HepG2 (cell line): ENCODE measurements around the gene EHD1. TPM values are rescaled to one million over a fixed set of nuclear protein-coding genes. Genes with fewer than 3 reads are reported as not detected.

Source experiments
- ATAC-seq: fragments of 200-7000 bp; cut with Tn5 transposase; 3 replicates; pipeline ENCODE4 v1.9.1; 2020; ENCODE audit warnings: mild to moderate bottlenecking, moderate library complexity
- BruUV-seq: library from RNA; stranded (reverse); fragments of 400-500 nt; replicated peaks from 2 replicates; lab custom pipeline; 2021; lab: Mats Ljungman, UMichigan
- CTCF ChIA-PET: fragments of 300-600 bp; formaldehyde crosslinking; extraction: SDS; loops from one replicate; lab custom pipeline; 2021; ENCODE audit warnings: low total read pairs, inconsistent platforms, low intra/inter-chr PET ratio; lab: Yijun Ruan, JAX
- POLR2A ChIA-PET: fragments of 350-600 bp; sonication (Branson Sonifier 250); formaldehyde crosslinking; loops from one replicate; lab custom pipeline; 2020; ENCODE audit warnings: antibody characterized with exemption, inconsistent platforms; lab: Yijun Ruan, JAX
- DNase-seq: peaks from one replicate; pipeline ENCODE4 v3.0.0-alpha.2; 2015; ENCODE audit warnings: low spot score
- FAIRE-seq: peaks from 3 replicates; lab custom pipeline; 2011; peaks lifted over from hg19 to GRCh38; lab: Jason Lieb, UNC
- H2AFZ ChIP-seq: one replicate; pipeline ENCODE4 v1.6.1; 2011; ENCODE audit warnings: low read length, inconsistent platforms
- H3K27ac ChIP-seq: fragments of 300-600 bp; 3 replicates; pipeline ENCODE4 v1.8.0; 2011; ENCODE audit warnings: mixed run types, mild to moderate bottlenecking, mixed read lengths, low read length, inconsistent platforms; ENCODE audit not compliant: insufficient read depth; ENCODE audit errors: extremely low read length
- H3K27me3 ChIP-seq, 2 experiments: fragments of 200-600 bp in 1 of 2; 2 replicates in 1 of 2; 3 replicates in 1 of 2; pipeline versions ENCODE4 v1.6.0 to v1.8.0; 2011; ENCODE audit warnings: low read length in 2 of 2, mild to moderate bottlenecking in 2 of 2, moderate library complexity in 2 of 2, inconsistent platforms in 1 of 2; ENCODE audit not compliant: insufficient read depth in 2 of 2, control insufficient read depth in 1 of 2
- H3K36me3 ChIP-seq, 2 experiments: fragments of 200-600 bp in 1 of 2; replicated peaks in 1 of 2; 2 replicates in 1 of 2; 3 replicates in 1 of 2; pipeline versions ENCODE4 v1.5.1 to v1.8.0; 2011; ENCODE audit warnings: low read length in 2 of 2, inconsistent platforms in 1 of 2; ENCODE audit not compliant: insufficient read depth in 2 of 2, control insufficient read depth in 1 of 2
- H3K4me1 ChIP-seq: 2 replicates; pipeline ENCODE4 v1.5.1; 2012; ENCODE audit warnings: low read length, inconsistent platforms; ENCODE audit not compliant: insufficient read depth
- H3K4me2 ChIP-seq: 2 replicates; pipeline ENCODE4 v1.6.0; 2011; ENCODE audit warnings: low read depth, low read length, inconsistent platforms
- H3K4me3 ChIP-seq, 3 experiments: fragments of 200-600 bp in 1 of 3; sonication (generic), shearing (Covaris generic) in 1 of 3; replicated peaks in 1 of 3; 2 replicates each; pipeline ENCODE4 v1.5.1; 2011 to 2016; ENCODE audit warnings: low read length in 3 of 3, inconsistent platforms in 2 of 3, low read depth in 2 of 3, mild to moderate bottlenecking in 2 of 3, control low read depth in 1 of 3, mixed read lengths in 1 of 3; ENCODE audit not compliant: insufficient read depth in 1 of 3
- H3K79me2 ChIP-seq: one replicate; pipeline ENCODE4 v1.6.1; 2011; ENCODE audit warnings: low read length, inconsistent platforms; ENCODE audit not compliant: insufficient read depth
- H3K9ac ChIP-seq: 2 replicates; pipeline ENCODE4 v1.6.0; 2011; ENCODE audit warnings: mild to moderate bottlenecking, low read depth, low read length, inconsistent platforms; ENCODE audit not compliant: insufficient read depth
- H3K9me3 ChIP-seq: 2 replicates; pipeline ENCODE4 v1.5.1; 2012; ENCODE audit warnings: mild to moderate bottlenecking, low read length
- H4K20me1 ChIP-seq: 2 replicates; pipeline ENCODE4 v1.6.0; 2011; ENCODE audit warnings: inconsistent platforms, mild to moderate bottlenecking, low read length, moderate library complexity; ENCODE audit not compliant: insufficient read depth
- HDAC6 ChIP-seq: fragments of 200-600 bp; sonication (generic); IDR thresholded peaks from 2 replicates; pipeline ENCODE4 v1.7.0; 2017; ENCODE audit warnings: mild to moderate bottlenecking, antibody characterized with exemption, low read length, low read depth
- WGBS: methylation state at CpG from one replicate; pipeline ENCODE4 v1.1.6; 2017; ENCODE audit warnings: low lambda C conversion rate; 5-methylcytosine and 5-hydroxymethylcytosine counted together
- in situ Hi-C: cut with HindIII; loops from 2 replicates; pipeline ENCODE4 v1.10.0; 2017; ENCODE audit warnings: low pct_unique_long_range_greater_than_20kb; ENCODE audit not compliant: extremely low pct_ligation_motif_present
- intact Hi-C: fragments of 100-400 bp; cut with micrococcal nuclease; formaldehyde crosslinking; loops from one replicate; pipeline ENCODE4 v1.10.0; 2022; ENCODE audit not compliant: unreplicated experiment
- polyA plus RNA-seq, 8 experiments: library from polyadenylated mRNA; depleted of rRNA in 3 of 8; stranded (reverse) in 7 of 8; unstranded in 1 of 8; fragments of >200 nt; fragmentation: Illumina TruSeq in 4 of 8; extraction: Trizol in 4 of 8; gene quantifications; 2 replicates each; pipeline versions ENCODE4 v1.2.1 to v1.2.3, GENCODE V29; 2011 to 2016; ENCODE audit warnings: low read depth in 4 of 8, missing spikeins in 1 of 8, mixed read lengths in 1 of 8; ENCODE audit not compliant: insufficient read depth in 1 of 8
- total RNA-seq, 5 experiments: library from RNA; depleted of rRNA; stranded (reverse); fragments of >200 nt; fragmentation: Illumina TruSeq; extraction: Trizol; gene quantifications; 2 replicates each; pipeline ENCODE4 v1.2.3, GENCODE V29; 2016; ENCODE audit warnings: low read depth in 1 of 5
- TF ChIP-seq, protein P1 (sequence below): sonication (generic); formaldehyde crosslinking; IDR thresholded peaks from 2 replicates; pipeline ENCODE4 v1.5.0; 2020; ENCODE audit warnings: mild to moderate bottlenecking, missing genetic modification reagents
- TF ChIP-seq, protein P2 (sequence below): sonication (generic); formaldehyde crosslinking; IDR thresholded peaks from 2 replicates; pipeline ENCODE4 v1.5.1; 2020; ENCODE audit warnings: missing genetic modification reagents, mild to moderate bottlenecking, borderline replicate concordance

The EHD1 gene
- total and polyA plus RNA-seq, 2 of the 13 experiments (the other 11 are each of a cell fraction or from before 2014, with no cell fraction given) = 23.6 to 26.6 TPM

DNA sequence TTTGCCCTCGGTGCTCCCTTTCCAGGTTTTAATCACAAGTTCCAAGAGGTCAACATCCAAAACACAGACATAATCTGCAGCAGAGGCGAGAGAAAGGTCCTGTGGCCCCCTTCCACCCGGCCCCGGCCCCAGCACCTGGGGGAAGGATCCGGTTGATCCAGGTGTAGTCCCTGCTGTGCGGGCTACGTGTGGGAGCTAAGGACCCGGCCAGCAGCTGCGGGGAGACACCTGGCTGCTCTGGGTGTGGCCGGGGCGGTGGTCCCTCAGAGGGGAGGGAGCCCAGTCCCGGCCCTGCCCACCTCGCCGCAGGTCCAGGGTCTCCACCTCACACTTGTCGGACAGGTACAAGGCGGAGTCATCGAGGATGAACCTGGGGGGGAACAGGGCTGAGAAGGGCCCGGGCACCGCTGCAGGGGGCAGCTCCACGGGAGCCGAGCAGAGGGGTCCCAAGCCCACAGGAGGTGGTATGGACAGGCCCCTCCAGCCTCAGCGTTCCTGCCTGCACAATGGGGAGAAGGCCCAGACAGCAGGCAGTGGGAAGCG, 24.9 kb upstream of the EHD1 start:
- Histone ChIP-seq H4K20me1 (no peaks in the 10 kb centered on the region), H3K27me3 (no peaks in the 10 kb centered on the region), H3K4me1 (no peaks in the 10 kb centered on the region), H3K4me3 (no peak overlapping the region), H2AFZ (no peak overlapping the region), H3K4me2 (no peak overlapping the region), H3K9ac (no peak overlapping the region), H3K27ac (no peak overlapping the region), H3K36me3 (peaks cover 33 to 46% of the 10 kb centered on the region in 2 experiments; a peak in 4 of 5 replicates), H3K9me3 (no peaks in the 10 kb centered on the region), H3K79me2 (no peaks in the 10 kb centered on the region)
- no peak for DNase-seq
- BruUV-seq = no TSS peak
- FAIRE-seq = no peak
- intact Hi-C loops = no loop called here
- WGBS = 95% methylated on average over 17 of the region's 23 CpGs
- in situ Hi-C loops = no loop called here
- TF ChIP-seq HDAC6 = no peak
- TF ChIP-seq, protein P1, sequence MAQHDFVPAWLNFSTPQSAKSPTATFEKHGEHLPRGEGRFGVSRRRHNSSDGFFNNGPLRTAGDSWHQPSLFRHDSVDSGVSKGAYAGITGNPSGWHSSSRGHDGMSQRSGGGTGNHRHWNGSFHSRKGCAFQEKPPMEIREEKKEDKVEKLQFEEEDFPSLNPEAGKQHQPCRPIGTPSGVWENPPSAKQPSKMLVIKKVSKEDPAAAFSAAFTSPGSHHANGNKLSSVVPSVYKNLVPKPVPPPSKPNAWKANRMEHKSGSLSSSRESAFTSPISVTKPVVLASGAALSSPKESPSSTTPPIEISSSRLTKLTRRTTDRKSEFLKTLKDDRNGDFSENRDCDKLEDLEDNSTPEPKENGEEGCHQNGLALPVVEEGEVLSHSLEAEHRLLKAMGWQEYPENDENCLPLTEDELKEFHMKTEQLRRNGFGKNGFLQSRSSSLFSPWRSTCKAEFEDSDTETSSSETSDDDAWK (CRISPR knock-in tag) = no peak
- TF ChIP-seq, protein P2, sequence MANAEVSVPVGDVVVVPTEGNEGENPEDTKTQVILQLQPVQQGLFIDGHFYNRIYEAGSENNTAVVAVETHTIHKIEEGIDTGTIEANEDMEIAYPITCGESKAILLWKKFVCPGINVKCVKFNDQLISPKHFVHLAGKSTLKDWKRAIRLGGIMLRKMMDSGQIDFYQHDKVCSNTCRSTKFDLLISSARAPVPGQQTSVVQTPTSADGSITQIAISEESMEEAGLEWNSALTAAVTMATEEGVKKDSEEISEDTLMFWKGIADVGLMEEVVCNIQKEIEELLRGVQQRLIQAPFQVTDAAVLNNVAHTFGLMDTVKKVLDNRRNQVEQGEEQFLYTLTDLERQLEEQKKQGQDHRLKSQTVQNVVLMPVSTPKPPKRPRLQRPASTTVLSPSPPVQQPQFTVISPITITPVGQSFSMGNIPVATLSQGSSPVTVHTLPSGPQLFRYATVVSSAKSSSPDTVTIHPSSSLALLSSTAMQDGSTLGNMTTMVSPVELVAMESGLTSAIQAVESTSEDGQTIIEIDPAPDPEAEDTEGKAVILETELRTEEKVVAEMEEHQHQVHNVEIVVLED (CRISPR knock-in tag) = no peak
- no peak for ATAC-seq
- ChIA-PET POLR2A (no interaction called here), CTCF (no interaction called here)
